ENCODE measurements around the gene HEMGN.

Gene HEMGN

GRCh38 chr9:97911970-97912369 is 26.0 kb downstream of the HEMGN start:
- TF ChIP-seq CTCF (IDR thresholded peaks at IDR 0.05; ENCODE audit: low read depth, low read length): no peak

GRCh38 chr9:97911528-97911927 is 26.4 kb downstream of the HEMGN start:
- no peak for TF ChIP-seq CTCF (IDR thresholded peaks at IDR 0.05; ENCODE audit: low read depth, low read length)
- H3K4me3 ChIP-seq (ENCODE audit: low read depth, low read length): no peak overlapping the region

More at GRCh38 chr9:97911970-97912369, 26.0 kb downstream of the HEMGN start:
- H3K4me3 ChIP-seq (ENCODE audit: low read depth, low read length): no peak overlapping the region

- H3K4me3 ChIP-seq (ENCODE audit: low read depth, low read length): no peak overlapping the region
- no peak for TF ChIP-seq CTCF (IDR thresholded peaks at IDR 0.05; ENCODE audit: low read depth, low read length)
Observed at GRCh38 chr9:97910357-97910756, 27.6 kb downstream of the HEMGN start.

GRCh38 chr9:97908705-97909104 is 29.3 kb downstream of the HEMGN start:
- H3K4me3 ChIP-seq (ENCODE audit: low read depth, low read length): no peak overlapping the region
- no peak for TF ChIP-seq CTCF (IDR thresholded peaks at IDR 0.05; ENCODE audit: low read depth, low read length)

- no peak overlapping the region for H3K4me3 ChIP-seq (ENCODE audit: low read depth, low read length)
Observed at GRCh38 chr9:97907632-97908031, 30.3 kb downstream of the HEMGN start.

GRCh38 chr9:97907046-97907445 is 30.9 kb downstream of the HEMGN start:
- no peak overlapping the region for H3K4me3 ChIP-seq (ENCODE audit: low read depth, low read length)
- no peak for TF ChIP-seq CTCF (IDR thresholded peaks at IDR 0.05; ENCODE audit: low read depth, low read length)

More at GRCh38 chr9:97907632-97908031, 30.3 kb downstream of the HEMGN start:
- TF ChIP-seq CTCF (IDR thresholded peaks at IDR 0.05; ENCODE audit: low read depth, low read length): no peak

- no peak for TF ChIP-seq CTCF (IDR thresholded peaks at IDR 0.05; ENCODE audit: low read depth, low read length)
- H3K4me3 ChIP-seq (ENCODE audit: low read depth, low read length): no peak overlapping the region
Observed at GRCh38 chr9:97906236-97906831, 31.6 kb downstream of the HEMGN start.

Data from WI38 (cell line).